ENCODE data around the gene CADM2. TPM values are rescaled to one million over a fixed set of nuclear protein-coding genes. Genes with fewer than 3 reads are reported as not detected.

The CADM2 gene
- total RNA-seq, 1 experiment from 2014 or later, result 0.64 TPM

- no peak overlapping the region for H3K27ac ChIP-seq (ENCODE audit: low read length)
- in situ Hi-C loops (cut with HindIII; ENCODE audit: low pct_unique_long_range_greater_than_20kb, low sequenced_read_pairs), result no loop called here
- DNase-seq (ENCODE audit: low read depth, low spot score) (no peak), ATAC-seq (no peak)
- no peaks in the 10 kb centered on the region for H3K27me3 ChIP-seq (ENCODE audit: control insufficient read depth, insufficient read depth, low read length)
- POLR2A ChIA-PET, result no interaction called here
- CTCF ChIA-PET, result no interaction called here
- no peaks in the 10 kb centered on the region for H3K9me3 ChIP-seq (ENCODE audit: control insufficient read depth, insufficient read depth, low read depth, low read length)
- H3K4me3 ChIP-seq (ENCODE audit: low read depth in 2 of 2, low read length in 2 of 2), result no peak overlapping the region
- TF ChIP-seq CTCF (IDR thresholded peaks at IDR 0.05), result no peak
- TF ChIP-seq POLR2AphosphoS5 (IDR thresholded peaks at IDR 0.05; ENCODE audit: low read depth, low read length), result no peak
- no peak for TF ChIP-seq SIN3A (IDR thresholded peaks at IDR 0.05; ENCODE audit: borderline replicate concordance, insufficient read depth, low read depth, low read length)
- TF ChIP-seq TCF7L2 (IDR thresholded peaks at IDR 0.05; ENCODE audit: low read depth, low read length), result no peak
- no peak for TF ChIP-seq REST (IDR thresholded peaks at IDR 0.05; ENCODE audit: insufficient read depth in 1 of 2, low read depth in 2 of 2, low read length in 1 of 2)
- no peaks in the 10 kb centered on the region for H3K4me1 ChIP-seq (ENCODE audit: control insufficient read depth, insufficient read depth, low read length)
- no peaks in the 10 kb centered on the region for H3K36me3 ChIP-seq (ENCODE audit: control insufficient read depth, insufficient read depth, low read length)
- BruUV-seq (replicated peaks), result no TSS peak
- intact Hi-C loops (cut with micrococcal nuclease; ENCODE audit: unreplicated experiment), result no loop called here
Observed at GRCh38 chr3:85312331-85312730, 353.5 kb downstream of the CADM2 start.

GRCh38 chr3:85313380-85313779, 354.6 kb downstream of the CADM2 start:
- Histone ChIP-seq H3K9me3 (ENCODE audit: control insufficient read depth, insufficient read depth, low read depth, low read length) (no peaks in the 10 kb centered on the region), H3K27ac (ENCODE audit: low read length) (no peak overlapping the region), H3K27me3 (ENCODE audit: control insufficient read depth, insufficient read depth, low read length) (no peaks in the 10 kb centered on the region), H3K4me3 (ENCODE audit: low read depth in 2 of 2, low read length in 2 of 2) (no peak overlapping the region), H3K36me3 (ENCODE audit: control insufficient read depth, insufficient read depth, low read length) (no peaks in the 10 kb centered on the region), H3K4me1 (ENCODE audit: control insufficient read depth, insufficient read depth, low read length) (no peaks in the 10 kb centered on the region)
- CTCF ChIA-PET, result no interaction called here
- no peak for ATAC-seq
- intact Hi-C loops (cut with micrococcal nuclease; ENCODE audit: unreplicated experiment), result no loop called here
- no peak for TF ChIP-seq TCF7L2 (IDR thresholded peaks at IDR 0.05; ENCODE audit: low read depth, low read length)
- no peak for TF ChIP-seq POLR2AphosphoS5 (IDR thresholded peaks at IDR 0.05; ENCODE audit: low read depth, low read length)
- TF ChIP-seq SIN3A (IDR thresholded peaks at IDR 0.05; ENCODE audit: borderline replicate concordance, insufficient read depth, low read depth, low read length), result no peak
- TF ChIP-seq CTCF (IDR thresholded peaks at IDR 0.05), result no peak
- TF ChIP-seq REST (IDR thresholded peaks at IDR 0.05; ENCODE audit: insufficient read depth in 1 of 2, low read depth in 2 of 2, low read length in 1 of 2), result no peak
- in situ Hi-C loops (cut with HindIII; ENCODE audit: low pct_unique_long_range_greater_than_20kb, low sequenced_read_pairs), result no loop called here
- no peak for DNase-seq (ENCODE audit: low read depth, low spot score)
- POLR2A ChIA-PET, result no interaction called here
- no TSS peak for BruUV-seq (replicated peaks)
